ENCODE data around the gene SLC15A3. TPM values are rescaled to one million over a fixed set of nuclear protein-coding genes. Genes with fewer than 3 reads are reported as not detected.

The SLC15A3 gene
- polyA plus RNA-seq, 1 donor from 2014 or later: not detected

- no peak overlapping the region for H3K27ac ChIP-seq (ENCODE audit: low read length)
Measured at GRCh38 chr11:60921259-60921658, 30.7 kb downstream of the SLC15A3 start.

GRCh38 chr11:60919956-60920355 is 32.0 kb downstream of the SLC15A3 start:
- TF ChIP-seq EP300 (conservative IDR thresholded peaks at IDR 0.05; ENCODE audit: poor library complexity, severe bottlenecking) (no peak), RAD21 (conservative IDR thresholded peaks at IDR 0.05) (no peak), REST (IDR thresholded peaks at IDR 0.05; ENCODE audit: borderline replicate concordance) (no peak)

More at GRCh38 chr11:60921259-60921658, 30.7 kb downstream of the SLC15A3 start:
- H3K79me2 ChIP-seq (replicated peaks; ENCODE audit: insufficient read depth, low read length): peaks cover 51% of the 10 kb centered on the region
- no peaks in the 10 kb centered on the region for H3K36me3 ChIP-seq (ENCODE audit: insufficient read depth, low read length)
- H2AFZ ChIP-seq (ENCODE audit: low read depth, low read length): no peak overlapping the region
- H4K20me1 ChIP-seq (ENCODE audit: insufficient read depth): no peaks in the 10 kb centered on the region
- no peak overlapping the region for H3K4me2 ChIP-seq (ENCODE audit: low read length)
- H3F3A ChIP-seq (ENCODE audit: insufficient read depth, low read length, poor library complexity, severe bottlenecking): no peaks in the 10 kb centered on the region
- H3K4me3 ChIP-seq (ENCODE audit: low read length): no peak overlapping the region
- TF ChIP-seq EZH2 (IDR thresholded peaks at IDR 0.05; ENCODE audit: borderline replicate concordance, insufficient read depth, low read length, poor library complexity, severe bottlenecking) (no peak), TAF1 (IDR thresholded peaks at IDR 0.05; ENCODE audit: low read depth) (no peak), CTCF (IDR thresholded peaks at IDR 0.05; ENCODE audit: poor library complexity, severe bottlenecking) (no peak), SMC3 (conservative IDR thresholded peaks at IDR 0.05; ENCODE audit: poor library complexity) (no peak), EP300 (conservative IDR thresholded peaks at IDR 0.05; ENCODE audit: poor library complexity, severe bottlenecking) (no peak), MXI1 (conservative IDR thresholded peaks at IDR 0.05; ENCODE audit: poor library complexity, severe bottlenecking) (no peak)
- H3K27me3 ChIP-seq (ENCODE audit: insufficient read depth, low read depth, low read length): no peaks in the 10 kb centered on the region
- no peaks in the 10 kb centered on the region for H3K9me2 ChIP-seq (ENCODE audit: insufficient read depth, low read length)
- H3K9ac ChIP-seq (ENCODE audit: low read length): no peak overlapping the region
- no peaks in the 10 kb centered on the region for H3K9me3 ChIP-seq (ENCODE audit: low read length)

GRCh38 chr11:60919320-60919719 is 32.7 kb downstream of the SLC15A3 start:
- H3K27me3 ChIP-seq (ENCODE audit: insufficient read depth, low read depth, low read length): no peaks in the 10 kb centered on the region
- no peak overlapping the region for H2AFZ ChIP-seq (ENCODE audit: low read depth, low read length)
- H3K27ac ChIP-seq (ENCODE audit: low read length): no peak overlapping the region
- no peaks in the 10 kb centered on the region for H3K36me3 ChIP-seq (ENCODE audit: insufficient read depth, low read length)
- H4K20me1 ChIP-seq (ENCODE audit: insufficient read depth): no peaks in the 10 kb centered on the region
- no peaks in the 10 kb centered on the region for H3K9me2 ChIP-seq (ENCODE audit: insufficient read depth, low read length)
- H3K9ac ChIP-seq (ENCODE audit: low read length): no peak overlapping the region
- peaks cover 47% of the 10 kb centered on the region for H3K79me2 ChIP-seq (replicated peaks; ENCODE audit: insufficient read depth, low read length)
- no peak for TF ChIP-seq MXI1 (conservative IDR thresholded peaks at IDR 0.05; ENCODE audit: poor library complexity, severe bottlenecking)
- H3F3A ChIP-seq (ENCODE audit: insufficient read depth, low read length, poor library complexity, severe bottlenecking): no peaks in the 10 kb centered on the region
- no peak overlapping the region for H3K4me3 ChIP-seq (ENCODE audit: low read length)
- H3K9me3 ChIP-seq (ENCODE audit: low read length): no peaks in the 10 kb centered on the region
- no peak overlapping the region for H3K4me2 ChIP-seq (ENCODE audit: low read length)

More at GRCh38 chr11:60919956-60920355, 32.0 kb downstream of the SLC15A3 start:
- Histone ChIP-seq H2AFZ (ENCODE audit: low read depth, low read length) (no peak overlapping the region), H3K79me2 (replicated peaks; ENCODE audit: insufficient read depth, low read length) (peaks cover 47% of the 10 kb centered on the region), H3K9ac (ENCODE audit: low read length) (no peak overlapping the region), H3K4me2 (ENCODE audit: low read length) (no peak overlapping the region), H3K27me3 (ENCODE audit: insufficient read depth, low read depth, low read length) (no peaks in the 10 kb centered on the region), H3K36me3 (ENCODE audit: insufficient read depth, low read length) (no peaks in the 10 kb centered on the region), H3K9me3 (ENCODE audit: low read length) (no peaks in the 10 kb centered on the region), H4K20me1 (ENCODE audit: insufficient read depth) (no peaks in the 10 kb centered on the region), H3F3A (ENCODE audit: insufficient read depth, low read length, poor library complexity, severe bottlenecking) (no peaks in the 10 kb centered on the region), H3K4me3 (ENCODE audit: low read length) (no peak overlapping the region), H3K9me2 (ENCODE audit: insufficient read depth, low read length) (no peaks in the 10 kb centered on the region), H3K27ac (ENCODE audit: low read length) (no peak overlapping the region)
